Testis (tissue), 5 donors: ENCODE data around the gene PSAPL1. TPM values are rescaled to one million over a fixed set of nuclear protein-coding genes. Genes with fewer than 3 reads are reported as not detected.

Source experiments
- DNase-seq: peaks from one replicate; pipeline ENCODE4 v3.0.0-alpha.2; 2019
- H3K27ac ChIP-seq, 2 donors: fragments of 200-600 bp; sonication (generic); one replicate each; pipeline ENCODE4 v1.5.1; 2019
- H3K27me3 ChIP-seq: fragments of 200-600 bp; sonication (generic); one replicate; pipeline ENCODE4 v1.5.1; 2019
- H3K36me3 ChIP-seq: fragments of 200-600 bp; sonication (generic); one replicate; pipeline ENCODE4 v1.5.1; 2017; ENCODE audit warnings: low read depth; ENCODE audit errors: missing control alignments
- H3K4me1 ChIP-seq: fragments of 200-600 bp; sonication (generic); one replicate; pipeline ENCODE4 v1.5.1; 2019
- H3K4me3 ChIP-seq, 2 donors: fragments of 200-600 bp; sonication (generic); one replicate each; pipeline ENCODE4 v1.5.1; 2017 to 2019
- H3K9me3 ChIP-seq: fragments of 200-600 bp; sonication (generic); one replicate; pipeline ENCODE4 v1.5.1; 2017
- CTCF ChIP-seq, 3 experiments: fragments of 450-650 bp in 2 of 3; fragments of 200-600 bp in 1 of 3; sonication (generic) in 1 of 3; IDR thresholded peaks; one replicate each; pipeline ENCODE4 v1.5.1; 2016 to 2019; ENCODE audit warnings: antibody characterized with exemption in 3 of 3, mild to moderate bottlenecking in 2 of 3, moderate library complexity in 1 of 3
- POLR2A ChIP-seq: fragments of 450-650 bp; IDR thresholded peaks from one replicate; pipeline ENCODE4 v1.6.1; 2017; ENCODE audit warnings: antibody characterized with exemption, mild to moderate bottlenecking, moderate library complexity
- WGBS, 2 donors: methylation state at CpG; one replicate each; pipeline ENCODE4 v1.1.5; 2018; 5-methylcytosine and 5-hydroxymethylcytosine counted together
- intact Hi-C: fragments of 100-400 bp; cut with DNase I; formaldehyde crosslinking; loops from one replicate; pipeline ENCODE4 v1.15.1; 2023; ENCODE audit warnings: low total_unique reads
- long read RNA-seq, 2 donors: transcript quantifications; one replicate each; lab custom pipeline, GENCODE V29; 2026
- polyA plus RNA-seq: library from polyadenylated mRNA; stranded (reverse); fragments of 350-450 nt; fragmentation: Illumina TruSeq; extraction: RNeasy Lipid Tissue Mini Kit (QIAGEN cat#74804); gene quantifications from one replicate; pipeline ENCODE4 v1.2.3, GENCODE V29; 2014; ENCODE audit warnings: low read depth, low replicate concordance; ENCODE audit not compliant: insufficient read depth
- total RNA-seq, 2 donors: library from RNA; depleted of rRNA; stranded (reverse); fragments of >200 nt; gene quantifications; one replicate each; pipeline ENCODE4 v1.2.3, GENCODE V29; 2016

PSAPL1 gene
- total RNA-seq (10 to 100 TPM; 17.5 to 19.0 TPM), polyA plus RNA-seq (11.0 TPM)
- long read RNA-seq, donor 1, result 0 reads
- long read RNA-seq, donor 2, result 0 reads

- Histone ChIP-seq H3K9me3 (no peaks in the 10 kb centered on the region), H3K4me3 (no peak within 1 kb of the TSS), H3K27ac (peak within 1 kb of the TSS; percentile 67 to 80), H3K4me1 (peaks cover 25% of the 10 kb centered on the region), H3K27me3 (no peaks in the 10 kb centered on the region), H3K36me3 (no peaks in the 10 kb centered on the region)
- peak; percentile 87 for DNase-seq
- 25 to 58% methylated on average over 6 to 7 of the region's 7 CpGs for WGBS, 2 donors
- intact Hi-C loops, result no loop called here
- TF ChIP-seq CTCF (IDR thresholded peaks at IDR 0.05) (no peak), POLR2A (no peak)
Observed at GRCh38 chr4:7434766-7435150, at the start of gene PSAPL1. Gene PSAPL1, minus strand, starts transcription at chr4:7434930. Its CDS starts 51 bp downstream, at chr4:7434879.

- Histone ChIP-seq H3K4me3 (no peak overlapping the region), H3K36me3 (no peaks in the 10 kb centered on the region), H3K27ac (no peak overlapping the region), H3K9me3 (no peaks in the 10 kb centered on the region), H3K4me1 (no peaks in the 10 kb centered on the region), H3K27me3 (no peaks in the 10 kb centered on the region)
- DNase-seq, result no peak
- intact Hi-C loops, result no loop called here
- TF ChIP-seq CTCF (IDR thresholded peaks at IDR 0.05), result no peak
- no peak for TF ChIP-seq POLR2A
- 90 to 96% methylated on average over 10 to 14 of the region's 14 CpGs for WGBS, 2 donors
Observed at GRCh38 chr4:7481227-7481626, 46.5 kb upstream of the PSAPL1 start.

- Histone ChIP-seq H3K27ac (no peak overlapping the region), H3K4me3 (no peak overlapping the region), H3K9me3 (no peaks in the 10 kb centered on the region), H3K4me1 (no peaks in the 10 kb centered on the region), H3K27me3 (no peaks in the 10 kb centered on the region), H3K36me3 (no peaks in the 10 kb centered on the region)
- intact Hi-C loops, result no loop called here
- DNase-seq, result no peak
- TF ChIP-seq CTCF (IDR thresholded peaks at IDR 0.05), result no peak
- TF ChIP-seq POLR2A, result no peak
- 95% methylated on average over 7 to 16 of the region's 16 CpGs for WGBS, 2 donors
Observed at GRCh38 chr4:7480423-7480822, 45.7 kb upstream of the PSAPL1 start.

- Histone ChIP-seq H3K27ac (no peak overlapping the region), H3K36me3 (no peaks in the 10 kb centered on the region), H3K4me3 (no peak overlapping the region), H3K4me1 (no peaks in the 10 kb centered on the region), H3K9me3 (no peaks in the 10 kb centered on the region), H3K27me3 (no peaks in the 10 kb centered on the region)
- DNase-seq, result no peak
- WGBS, 2 donors, result 81 to 92% methylated on average over 7 to 11 of the region's 11 CpGs
- intact Hi-C loops, result no loop called here
- TF ChIP-seq POLR2A (no peak), CTCF (IDR thresholded peaks at IDR 0.05) (no peak)
Observed at GRCh38 chr4:7478665-7479064, 43.9 kb upstream of the PSAPL1 start.

GRCh38 chr4:7477695-7478094 is 43.0 kb upstream of the PSAPL1 start:
- Histone ChIP-seq H3K4me1 (no peaks in the 10 kb centered on the region), H3K9me3 (no peaks in the 10 kb centered on the region), H3K27ac (no peak overlapping the region), H3K27me3 (no peaks in the 10 kb centered on the region), H3K36me3 (no peaks in the 10 kb centered on the region), H3K4me3 (no peak overlapping the region)
- 87% methylated on average over 6 to 7 of the region's 7 CpGs for WGBS, 2 donors
- intact Hi-C loops, result no loop called here
- no peak for DNase-seq
- TF ChIP-seq CTCF (IDR thresholded peaks at IDR 0.05) (no peak), POLR2A (no peak)
